ENCODE data around the gene CDH2.

The CDH2 gene

DNA sequence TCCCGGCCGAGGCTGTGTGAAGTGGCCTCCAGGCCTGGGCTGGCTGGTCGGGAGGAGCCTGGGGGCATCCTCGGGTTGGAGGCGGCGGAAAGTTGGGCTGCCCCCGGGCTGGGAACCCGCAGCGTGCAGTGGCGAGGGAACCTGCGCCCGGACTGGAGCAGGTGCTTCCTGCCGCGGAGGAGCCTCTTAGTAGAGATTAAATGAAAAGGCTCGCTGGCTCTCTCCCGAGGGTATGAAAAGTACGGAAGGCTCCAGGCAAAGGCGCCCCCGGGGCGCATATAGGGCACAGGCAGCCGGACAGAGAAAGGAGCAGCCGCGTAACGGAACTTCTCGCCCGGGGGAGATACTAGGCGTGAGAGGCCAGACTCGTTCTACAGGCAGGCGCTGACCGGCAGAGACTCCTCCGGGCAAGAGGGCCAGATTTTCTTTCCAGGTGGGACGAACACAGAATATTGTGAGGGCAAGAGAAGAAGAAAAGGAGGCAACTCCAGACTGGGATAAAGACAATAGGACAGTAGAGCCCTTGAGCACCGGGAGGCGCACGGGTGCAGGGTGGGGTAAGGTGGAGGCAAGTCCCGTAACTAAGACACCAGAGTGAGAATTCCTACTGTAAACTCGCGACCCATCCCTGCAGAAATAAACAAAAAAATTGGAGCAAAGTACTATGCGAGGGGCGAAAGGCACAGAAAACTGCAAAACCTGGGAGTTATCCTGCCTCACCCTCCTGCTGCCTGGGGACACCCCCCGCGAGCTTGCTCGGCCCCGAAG lies 816 bp downstream of the CDH2 start:
- H3K36me3 Mint-ChIP-seq (ENCODE audit: low read depth) = no peaks in the 10 kb centered on the region
- H3K4me3 Mint-ChIP-seq = peak overlapping the region; percentile 91 to 99 (median 96)
- peak overlapping the region; percentile 92 to 96 (median 95) for H3K27ac Mint-ChIP-seq
- H3K27me3 Mint-ChIP-seq (ENCODE audit: low read depth) = peaks cover 64% of the 10 kb centered on the region
- TF ChIP-seq CTCF (IDR thresholded peaks at IDR 0.05; ENCODE audit: unreplicated experiment in 3 of 3) = no peak
- H3K4me1 Mint-ChIP-seq = peaks cover 26% of the 10 kb centered on the region
- no peaks in the 10 kb centered on the region for H3K9me3 Mint-ChIP-seq

DNA sequence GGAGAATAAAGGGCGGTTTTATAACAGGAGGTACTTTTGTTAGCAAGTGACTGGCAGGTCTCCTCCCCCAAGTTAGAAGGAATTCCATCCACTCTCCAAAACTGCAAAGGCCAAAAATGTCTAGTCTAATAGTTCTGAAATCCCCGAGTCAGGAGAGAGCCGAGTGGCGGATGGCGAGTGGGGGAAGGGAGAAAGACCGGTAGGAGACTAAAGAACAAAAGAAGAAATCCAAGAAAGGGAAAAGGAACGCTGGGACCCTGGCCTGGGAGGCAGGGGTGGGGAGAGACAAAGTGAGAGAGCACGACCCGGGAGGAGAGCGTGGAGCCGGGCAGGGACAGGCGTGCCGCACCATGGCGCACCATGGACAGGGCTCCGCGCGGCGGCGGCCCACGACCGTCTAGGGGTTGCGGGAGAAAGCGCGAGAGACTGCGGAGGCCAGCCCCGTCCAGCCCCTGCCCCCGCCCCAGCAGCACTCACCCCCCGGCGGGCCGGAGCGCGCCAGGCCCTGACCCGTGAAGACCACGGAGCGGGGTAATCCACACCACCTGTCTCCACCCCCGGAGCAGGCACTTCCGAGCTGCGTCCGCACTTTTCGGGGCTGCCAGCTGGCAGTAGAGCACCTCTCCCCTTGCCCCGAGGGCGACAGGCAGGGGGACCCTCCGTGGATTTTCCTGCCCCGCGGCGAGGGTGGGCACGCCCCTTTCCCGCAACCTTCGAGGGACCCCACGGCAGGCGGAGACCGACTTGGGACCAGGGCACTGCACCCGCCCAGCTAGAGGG lies 1.6 kb downstream of the CDH2 start:
- H3K9me3 Mint-ChIP-seq = no peaks in the 10 kb centered on the region
- H3K27me3 Mint-ChIP-seq (ENCODE audit: low read depth) = peaks cover 56% of the 10 kb centered on the region
- TF ChIP-seq CTCF (IDR thresholded peaks at IDR 0.05; ENCODE audit: unreplicated experiment in 3 of 3) = no peak
- H3K27ac Mint-ChIP-seq = peak overlapping the region; percentile 92 to 96 (median 95)
- peak overlapping the region; percentile 91 to 99 (median 96) for H3K4me3 Mint-ChIP-seq
- H3K36me3 Mint-ChIP-seq (ENCODE audit: low read depth) = no peaks in the 10 kb centered on the region
- H3K4me1 Mint-ChIP-seq = peaks cover 26% of the 10 kb centered on the region

DNA sequence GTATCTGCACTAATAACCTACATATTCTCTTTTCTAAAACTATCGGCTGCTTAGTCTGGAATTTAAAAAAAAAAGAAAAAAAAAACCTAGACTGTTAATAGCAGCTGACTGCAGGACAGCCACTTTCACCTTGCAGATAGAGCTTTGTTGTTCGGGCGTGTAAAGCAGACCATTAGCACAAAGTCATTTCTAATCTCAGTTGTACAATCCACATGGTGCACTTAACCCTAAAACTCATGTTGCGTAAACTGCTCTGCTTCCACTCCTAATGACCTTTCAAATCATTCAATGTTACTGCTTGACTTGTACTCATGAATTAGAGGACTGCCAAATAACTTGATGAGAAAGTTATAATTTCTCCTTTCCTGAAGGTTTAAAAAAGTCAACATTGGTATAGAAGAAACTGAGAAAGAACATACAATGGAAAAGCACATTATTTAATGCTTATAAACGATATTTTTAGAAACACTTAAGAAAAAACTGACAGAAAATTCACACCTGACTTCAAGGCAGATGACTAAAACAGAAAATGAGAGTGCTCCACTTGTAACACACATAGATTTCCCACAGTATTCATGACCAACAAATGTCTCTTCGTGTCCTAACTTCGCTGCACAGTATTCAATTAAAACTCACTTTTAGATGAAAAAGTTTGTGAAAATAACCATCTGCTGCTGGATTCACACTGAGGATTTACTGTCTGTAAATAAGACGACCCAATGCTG lies 2.6 kb downstream of the CDH2 start:
- H3K9me3 Mint-ChIP-seq = no peaks in the 10 kb centered on the region
- H3K27me3 Mint-ChIP-seq (ENCODE audit: low read depth) = peaks cover 48% of the 10 kb centered on the region
- peak overlapping the region; percentile 71 to 96 (median 85) for H3K27ac Mint-ChIP-seq
- no peak for TF ChIP-seq CTCF (IDR thresholded peaks at IDR 0.05; ENCODE audit: unreplicated experiment in 3 of 3)
- no peaks in the 10 kb centered on the region for H3K36me3 Mint-ChIP-seq (ENCODE audit: low read depth)
- H3K4me1 Mint-ChIP-seq = peaks cover 32% of the 10 kb centered on the region
- H3K4me3 Mint-ChIP-seq = peak overlapping the region; percentile 91 to 99 (median 96)

GRCh38 chr18:28171837-28172236 lies 5.1 kb downstream of the CDH2 start:
- no peak for TF ChIP-seq CTCF (IDR thresholded peaks at IDR 0.05; ENCODE audit: unreplicated experiment in 3 of 3)
- Mint-ChIP-seq H3K9me3 (no peaks in the 10 kb centered on the region), H3K4me3 (peak overlapping the region; percentile 54 to 74 (median 55)), H3K27me3 (ENCODE audit: low read depth) (peaks cover 36% of the 10 kb centered on the region), H3K4me1 (peaks cover 44% of the 10 kb centered on the region), H3K36me3 (ENCODE audit: low read depth) (no peaks in the 10 kb centered on the region), H3K27ac (peak overlapping the region in 2 of 3 experiments; percentile 18 to 68)

DNA sequence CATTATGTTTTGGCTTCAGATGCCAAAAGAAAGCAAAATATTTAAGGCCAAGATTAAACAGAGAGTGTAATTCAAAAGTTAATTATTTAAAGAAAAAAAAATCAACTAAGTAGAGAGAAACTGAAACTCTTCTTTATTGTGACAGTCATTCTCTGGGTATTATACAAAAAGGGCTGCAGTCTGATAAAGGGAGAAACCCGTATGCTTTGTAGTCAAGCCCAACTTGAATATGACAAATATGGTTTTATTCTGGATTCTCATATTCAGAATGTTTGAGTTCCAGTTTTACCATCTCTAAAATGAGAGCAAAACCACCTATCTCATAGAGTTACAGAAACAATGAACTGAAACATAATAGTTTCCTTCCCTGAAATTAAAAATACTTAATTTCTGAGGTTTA lies 8.2 kb downstream of the CDH2 start:
- Mint-ChIP-seq H3K27ac (peak overlapping the region in 2 of 3 experiments; percentile 75 to 87), H3K4me3 (no peak overlapping the region), H3K9me3 (no peaks in the 10 kb centered on the region), H3K27me3 (ENCODE audit: low read depth) (peaks cover 12% of the 10 kb centered on the region), H3K36me3 (ENCODE audit: low read depth) (no peaks in the 10 kb centered on the region), H3K4me1 (peaks cover 35% of the 10 kb centered on the region)
- no peak for TF ChIP-seq CTCF (IDR thresholded peaks at IDR 0.05; ENCODE audit: unreplicated experiment in 3 of 3)
